Gastroesophageal sphincter (tissue), 4 donors: ENCODE measurements around the gene CAMK2N2. TPM values are rescaled to one million over a fixed set of nuclear protein-coding genes. Genes with fewer than 3 reads are reported as not detected.

Experiments
- ATAC-seq: fragments of 150-250 bp; one replicate; pipeline ENCODE4 v1.9.1; 2016; ENCODE audit warnings: mild to moderate bottlenecking, moderate library complexity
- H3K27ac ChIP-seq, 4 donors: fragments of 200-600 bp; sonication (generic) in 3 of 4; 1 replicate in 3 of 4; 2 replicates in 1 of 4; pipeline ENCODE4 v1.5.1; 2016 to 2019
- H3K27me3 ChIP-seq: fragments of 200-600 bp; sonication (generic); one replicate; pipeline ENCODE4 v1.5.1; 2019
- H3K36me3 ChIP-seq, 2 donors: fragments of 200-600 bp; sonication (generic); one replicate each; pipeline ENCODE4 v1.5.1; 2019; ENCODE audit warnings: control low read depth in 1 of 2
- H3K4me1 ChIP-seq, 3 donors: fragments of 200-600 bp; sonication (generic); 1 replicate in 2 of 3; 2 replicates in 1 of 3; pipeline ENCODE4 v1.5.1; 2016 to 2019; ENCODE audit warnings: control low read depth in 2 of 3
- H3K4me3 ChIP-seq, 2 donors: fragments of 200-600 bp; sonication (generic); one replicate each; pipeline ENCODE4 v1.5.1; 2019; ENCODE audit warnings: mild to moderate bottlenecking in 1 of 2, moderate library complexity in 1 of 2
- H3K9me3 ChIP-seq, 3 donors: fragments of 200-600 bp; sonication (generic); one replicate each; pipeline ENCODE4 v1.5.1; 2017 to 2019; ENCODE audit warnings: control low read depth in 2 of 3
- CTCF ChIP-seq, 4 experiments: fragments of 200-600 bp in 2 of 4; fragments of 450-650 bp in 2 of 4; sonication (generic) in 1 of 4; IDR thresholded peaks; one replicate each; pipeline ENCODE4 v1.5.1; 2017 to 2019; ENCODE audit warnings: antibody characterized with exemption in 4 of 4, mild to moderate bottlenecking in 2 of 4, moderate library complexity in 2 of 4
- EP300 ChIP-seq: sonication (generic); formaldehyde crosslinking; IDR thresholded peaks from one replicate; pipeline ENCODE4 v1.6.1; 2017; ENCODE audit warnings: antibody characterized with exemption, mild to moderate bottlenecking
- POLR2A ChIP-seq, 2 donors: fragments of 450-650 bp; IDR thresholded peaks; one replicate each; pipeline ENCODE4 v1.6.1; 2017; ENCODE audit warnings: antibody characterized with exemption in 2 of 2, mild to moderate bottlenecking in 2 of 2, moderate library complexity in 1 of 2
- POLR2AphosphoS5 ChIP-seq: sonication (generic); formaldehyde crosslinking; IDR thresholded peaks from one replicate; pipeline ENCODE4 v1.6.1; 2017; ENCODE audit warnings: antibody characterized with exemption
- WGBS, 2 donors: methylation state at CpG; one replicate each; pipeline ENCODE4 v1.1.5; 2018; ENCODE audit warnings: low coverage in 1 of 2; 5-methylcytosine and 5-hydroxymethylcytosine counted together
- total RNA-seq, 4 donors: library from RNA; depleted of rRNA; stranded (reverse); fragments of >200 nt; gene quantifications; one replicate each; pipeline ENCODE4 v1.1.0, GENCODE V29; 2016

CAMK2N2 gene
- total RNA-seq, 4 donors from 2014 or later = not detected

GRCh38 chr3:184295771-184296170 lies 34.4 kb upstream of the CAMK2N2 start:
- no peak for ATAC-seq
- TF ChIP-seq POLR2AphosphoS5 (no peak), EP300 (no peak), POLR2A (IDR thresholded peaks at IDR 0.05) (no peak), CTCF (IDR thresholded peaks at IDR 0.05) (no peak)
- Histone ChIP-seq H3K4me1 (peaks cover 0 to 19% (median 10%) of the 10 kb centered on the region in 3 donors), H3K27ac (no peak overlapping the region), H3K9me3 (no peaks in the 10 kb centered on the region), H3K27me3 (peaks cover 21% of the 10 kb centered on the region), H3K36me3 (peaks cover 0 to 7% of the 10 kb centered on the region in 2 donors), H3K4me3 (no peak overlapping the region)
- 55 to 60% methylated on average over 2 to 3 of the region's 3 CpGs for WGBS, 2 donors

GRCh38 chr3:184291738-184292445 lies 30.5 kb upstream of the CAMK2N2 start:
- ATAC-seq = no peak
- Histone ChIP-seq H3K4me3 (no peak overlapping the region), H3K27me3 (peaks cover 49% of the 10 kb centered on the region), H3K27ac (no peak overlapping the region), H3K36me3 (no peaks in the 10 kb centered on the region), H3K9me3 (no peaks in the 10 kb centered on the region), H3K4me1 (no peaks in the 10 kb centered on the region)
- TF ChIP-seq POLR2AphosphoS5 (no peak), CTCF (IDR thresholded peaks at IDR 0.05) (no peak), EP300 (no peak), POLR2A (IDR thresholded peaks at IDR 0.05) (no peak)
- WGBS, 2 donors = 100% methylated on average over 1 of the region's 21 CpGs; no CpG with 5 or more reads in 1 of the 2 donors

GRCh38 chr3:184291044-184291737 lies 29.8 kb upstream of the CAMK2N2 start:
- TF ChIP-seq CTCF (IDR thresholded peaks at IDR 0.05) = no peak
- no peak for TF ChIP-seq EP300
- TF ChIP-seq POLR2AphosphoS5 = no peak
- no peak for TF ChIP-seq POLR2A (IDR thresholded peaks at IDR 0.05)
- Histone ChIP-seq H3K27ac (no peak overlapping the region), H3K4me1 (no peaks in the 10 kb centered on the region), H3K36me3 (no peaks in the 10 kb centered on the region), H3K27me3 (peaks cover 56% of the 10 kb centered on the region), H3K4me3 (no peak overlapping the region), H3K9me3 (no peaks in the 10 kb centered on the region)
- WGBS, 2 donors = 100% methylated on average over 1 to 2 of the region's 22 CpGs
- no peak for ATAC-seq

- H3K36me3 ChIP-seq = no peaks in the 10 kb centered on the region
- ATAC-seq = no peak
- H3K4me1 ChIP-seq = no peaks in the 10 kb centered on the region
- H3K27me3 ChIP-seq = peaks cover 60% of the 10 kb centered on the region
- H3K4me3 ChIP-seq = no peak overlapping the region
- no peak for TF ChIP-seq POLR2AphosphoS5
- TF ChIP-seq EP300 = no peak
- no peak for TF ChIP-seq CTCF (IDR thresholded peaks at IDR 0.05)
- no peak overlapping the region for H3K27ac ChIP-seq
- 60% methylated on average over 3 of the region's 10 CpGs; no CpG with 5 or more reads in 1 of the 2 donors for WGBS, 2 donors
- no peaks in the 10 kb centered on the region for H3K9me3 ChIP-seq
Measured at GRCh38 chr3:184290331-184290730, 29.0 kb upstream of the CAMK2N2 start.
